ENCODE results near the gene VAMP8. TPM values are rescaled to one million over a fixed set of nuclear protein-coding genes. Genes with fewer than 3 reads are reported as not detected.
"Not testable (repeated sequence)": the region's sequence is repeated elsewhere in the genome, so short reads cannot be mapped to it uniquely, and the experiment has no call there.

The VAMP8 gene
- total RNA-seq, 1 donor from 2014 or later, result 69.9 TPM

DNA sequence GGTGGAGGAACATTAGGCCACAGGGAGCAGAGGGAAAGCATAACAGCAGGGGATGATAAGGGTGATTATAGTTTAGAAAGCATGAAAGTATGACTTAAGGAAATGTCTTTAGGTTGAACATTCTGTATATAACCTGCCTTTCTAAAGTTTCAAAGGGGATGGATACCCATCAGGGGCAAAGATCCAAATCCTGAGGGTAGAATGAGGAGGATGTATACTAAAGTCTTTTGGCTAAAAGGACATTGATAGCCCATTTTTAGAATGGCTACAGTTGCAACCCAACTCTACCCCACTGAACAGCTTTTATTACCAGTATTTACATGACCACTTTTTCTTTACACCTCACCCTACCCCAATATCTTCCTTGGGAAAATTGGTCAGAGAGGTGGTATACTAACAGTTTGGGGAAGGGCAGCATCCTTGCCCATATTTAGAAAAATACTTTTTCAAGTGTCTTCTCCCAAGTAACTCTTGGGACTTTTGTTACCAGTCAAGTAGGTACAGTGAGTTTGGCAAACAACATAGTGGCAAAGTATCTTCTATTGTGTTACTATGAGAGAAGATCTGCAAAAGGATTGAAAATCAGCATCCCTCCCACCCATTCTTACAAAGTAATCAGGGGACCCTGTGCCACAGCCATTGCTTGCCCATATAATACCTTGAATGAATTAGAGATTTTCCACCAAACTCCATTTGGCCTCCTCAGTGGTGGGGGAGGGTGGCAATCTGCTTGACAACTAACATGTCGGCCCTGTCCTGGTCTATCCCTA lies 30.1 kb upstream of the VAMP8 start:
- ATAC-seq, result peak; percentile 3
- no peak for DNase-seq (ENCODE audit: low spot score)

DNA sequence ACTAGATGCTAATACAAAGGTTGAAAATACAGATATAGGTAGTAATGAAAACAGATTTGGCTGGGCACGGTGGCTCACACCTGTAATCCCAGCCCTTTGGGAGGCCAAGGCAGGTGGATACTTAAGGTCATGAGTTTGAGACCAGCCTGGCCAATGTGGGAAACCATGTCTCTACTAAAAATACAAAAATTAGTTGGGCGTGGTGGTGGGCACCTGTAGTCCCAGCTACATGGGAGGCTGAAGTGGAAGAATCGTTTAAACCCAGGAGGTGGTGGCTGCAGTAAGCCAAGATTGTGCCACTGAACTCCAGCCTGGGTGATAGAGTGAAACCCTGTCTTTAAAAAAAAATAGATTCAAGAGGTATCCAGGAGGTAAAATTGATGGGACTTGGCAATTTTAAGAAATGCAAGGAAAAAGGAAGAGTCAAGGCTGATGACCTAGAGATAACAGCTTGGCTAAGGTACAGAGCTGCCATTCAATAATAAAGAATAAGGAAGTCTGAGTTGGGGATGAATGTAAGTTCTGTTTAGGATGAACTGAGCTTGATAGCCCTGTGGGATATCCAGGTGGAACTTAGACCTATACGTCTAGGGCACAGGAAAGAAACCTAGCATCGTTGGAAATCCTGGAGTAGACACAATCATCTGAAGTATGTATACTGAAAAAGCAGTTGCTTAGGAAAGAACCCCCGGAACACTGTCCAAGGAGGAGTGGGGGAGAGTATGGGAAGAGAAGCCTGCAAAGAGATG lies 29.4 kb upstream of the VAMP8 start:
- DNase-seq (ENCODE audit: low spot score), result no peak
- no peak for ATAC-seq

DNA sequence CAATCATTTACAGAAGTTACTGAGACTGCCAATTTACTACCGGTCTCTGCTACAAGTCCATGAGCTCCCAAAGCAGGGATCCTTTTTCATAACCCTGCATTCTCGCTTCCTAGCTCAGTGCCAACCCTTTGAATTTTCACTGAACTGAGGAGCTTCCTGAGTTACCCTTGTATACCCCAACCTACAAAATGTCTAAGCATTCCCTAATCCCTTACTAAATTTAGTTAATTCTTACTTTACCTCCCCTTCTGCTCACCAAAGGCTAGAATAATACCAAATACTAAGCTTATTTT lies 28.8 kb upstream of the VAMP8 start:
- no peak for ATAC-seq
- DNase-seq (ENCODE audit: low spot score), result no peak

DNA sequence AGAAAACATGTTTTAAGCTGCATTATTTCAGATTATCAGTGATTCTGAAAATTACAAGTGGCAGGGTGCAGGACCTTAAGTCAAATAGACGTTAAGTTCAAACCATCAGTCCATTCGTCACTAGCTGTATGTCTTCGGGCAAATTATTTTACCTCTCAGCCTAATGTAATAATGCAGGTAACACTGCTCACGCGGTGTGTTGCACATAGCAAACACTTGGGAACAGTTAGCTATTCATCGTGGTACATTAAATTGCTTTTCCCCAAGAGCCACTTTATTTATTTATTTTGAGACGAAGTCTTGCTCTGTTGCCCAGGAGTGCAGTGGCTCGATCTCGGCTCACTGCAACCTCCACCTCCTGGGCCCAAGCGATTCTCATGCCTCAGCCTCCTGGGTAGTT lies 28.3 kb upstream of the VAMP8 start:
- ATAC-seq (no peak), DNase-seq (ENCODE audit: low spot score) (no peak)

DNA sequence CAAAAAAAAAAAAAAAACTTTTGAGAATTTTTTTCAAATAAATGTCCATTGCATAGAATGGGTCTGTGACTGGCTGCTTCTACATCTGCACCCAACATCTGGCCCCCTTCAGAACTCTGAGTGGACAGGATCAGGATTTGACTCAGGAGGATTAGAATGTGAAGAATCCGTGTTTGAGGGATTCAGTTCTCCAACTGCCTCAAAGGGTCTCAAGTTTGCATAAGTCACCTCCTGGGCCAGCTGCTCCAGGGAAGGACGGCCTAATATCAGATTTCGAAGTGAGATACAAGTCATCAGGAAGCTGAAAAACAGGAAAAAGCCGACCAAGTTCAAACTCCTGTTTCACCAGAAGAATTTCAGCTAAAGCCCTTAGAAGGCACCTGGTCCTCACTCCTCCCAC lies 27.6 kb upstream of the VAMP8 start:
- ATAC-seq, result no peak
- DNase-seq (ENCODE audit: low spot score), result no peak

DNA sequence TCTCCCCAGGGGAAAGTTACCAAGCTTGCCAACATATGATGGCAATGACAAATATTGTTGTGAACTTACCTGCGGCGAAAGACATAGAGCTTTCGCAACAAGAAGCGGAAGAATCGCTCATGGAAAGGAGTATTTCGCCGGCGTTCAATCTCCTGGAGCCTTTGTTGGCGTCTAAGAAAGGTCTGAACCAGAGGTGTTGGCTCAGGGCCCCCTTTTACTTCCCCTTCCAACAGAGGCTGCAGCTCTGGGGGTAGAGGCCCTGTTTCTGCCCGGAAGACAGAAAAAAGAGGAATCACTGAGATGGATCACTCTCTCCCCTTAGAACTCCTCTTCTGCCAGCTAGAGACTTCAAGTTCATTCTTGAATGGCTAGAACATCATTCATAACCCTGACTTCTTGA lies 26.9 kb upstream of the VAMP8 start:
- no peak for DNase-seq (ENCODE audit: low spot score)
- no peak for ATAC-seq

DNA sequence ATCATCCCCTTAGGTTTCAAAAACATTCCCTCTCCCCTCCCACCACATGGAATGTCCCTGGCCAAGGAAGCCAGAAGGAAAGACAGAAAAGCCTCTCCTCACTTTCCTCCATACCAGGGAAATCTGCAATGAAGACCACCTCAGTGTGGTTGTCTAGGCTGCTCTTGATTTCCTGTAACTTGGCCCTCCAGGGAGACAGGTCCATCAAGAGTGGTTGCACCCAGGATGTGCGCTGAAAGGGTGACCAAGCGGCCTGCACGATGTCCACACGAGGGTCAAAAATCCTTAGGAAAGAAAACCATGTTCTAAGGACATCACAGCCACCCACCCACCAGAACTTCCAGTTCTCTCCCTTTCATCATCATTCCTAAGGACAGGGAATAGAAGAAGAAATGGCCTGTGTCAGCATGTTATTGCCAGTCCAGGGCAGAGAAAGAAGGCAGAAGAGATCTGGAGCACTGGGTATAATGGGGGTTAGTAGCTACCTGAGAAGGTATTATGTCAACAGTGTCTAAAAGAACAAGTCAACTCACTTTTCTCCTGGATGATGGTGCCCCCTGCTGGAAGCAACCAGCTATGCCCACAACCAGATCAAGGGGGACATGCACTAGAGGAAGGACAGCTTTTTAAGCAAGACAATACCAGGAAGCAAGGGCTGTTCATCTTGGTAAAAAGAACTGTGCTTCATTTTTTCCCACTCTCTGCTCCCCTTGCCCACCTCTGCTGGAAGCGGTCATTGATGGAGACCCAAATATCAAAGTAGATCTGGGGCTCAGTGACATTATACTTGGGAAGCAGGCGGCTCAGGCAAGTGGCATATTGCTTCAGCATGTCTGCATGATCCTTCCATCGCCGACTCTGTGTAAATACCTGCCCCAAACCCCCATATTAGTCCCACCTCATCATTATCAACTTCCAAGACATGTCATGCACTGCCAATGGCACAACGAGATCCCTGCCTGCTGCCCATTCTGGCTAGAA lies 25.4 kb upstream of the VAMP8 start:
- ATAC-seq, result peak; percentile 83
- peak; percentile 80 for DNase-seq (ENCODE audit: low spot score)

DNA sequence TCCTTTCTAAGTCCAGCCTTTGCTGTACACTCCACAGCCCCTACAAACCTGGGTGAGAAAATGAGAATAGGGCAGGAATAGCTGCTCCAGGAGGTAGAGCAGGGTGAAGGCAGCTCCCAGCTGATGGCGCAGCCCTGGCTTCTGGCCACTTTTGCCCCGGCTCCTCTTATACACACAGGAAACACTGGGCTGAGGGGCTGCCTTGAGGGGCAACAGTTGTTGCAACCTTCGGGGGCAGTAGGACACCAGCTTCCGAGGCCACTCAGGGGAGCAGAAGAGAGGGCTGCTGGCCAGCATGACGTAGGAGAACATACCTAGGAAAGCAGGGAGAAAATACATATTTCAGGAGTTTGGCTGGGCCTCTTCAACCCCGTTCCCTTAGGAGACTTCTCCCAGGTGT lies 24.2 kb upstream of the VAMP8 start:
- no peak for DNase-seq (ENCODE audit: low spot score)
- ATAC-seq, result no peak

DNA sequence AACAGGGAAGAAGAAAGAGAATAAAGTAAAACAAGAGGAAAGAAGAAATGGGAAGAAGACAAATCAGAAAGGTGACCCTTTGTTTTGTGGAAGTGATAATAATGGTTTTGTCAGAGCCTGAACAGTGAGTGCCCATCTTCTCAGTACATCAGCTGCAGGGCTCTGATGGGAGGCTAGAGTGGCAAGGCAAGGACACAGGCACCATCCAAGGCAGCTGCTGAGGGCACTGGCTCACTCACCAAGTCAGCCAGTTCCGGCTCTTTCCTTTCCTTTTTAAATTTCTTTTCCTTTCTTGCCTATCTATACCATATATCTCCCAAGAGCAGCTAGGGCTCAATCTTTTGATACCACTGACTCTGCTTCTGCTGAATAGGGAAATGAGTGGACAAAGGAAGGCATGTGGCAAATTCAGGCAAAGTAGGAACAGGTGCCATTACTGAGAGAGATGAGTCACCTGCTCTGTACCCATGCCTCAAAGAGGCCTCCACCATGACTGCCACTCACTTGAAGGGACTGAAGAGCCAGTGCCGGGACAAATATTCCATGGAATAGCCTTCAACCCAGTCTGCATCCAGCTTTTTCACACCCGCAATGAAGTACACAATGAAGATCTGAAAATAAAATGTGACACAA lies 22.3 kb upstream of the VAMP8 start:
- DNase-seq (ENCODE audit: low spot score) (no peak), ATAC-seq (no peak)

DNA sequence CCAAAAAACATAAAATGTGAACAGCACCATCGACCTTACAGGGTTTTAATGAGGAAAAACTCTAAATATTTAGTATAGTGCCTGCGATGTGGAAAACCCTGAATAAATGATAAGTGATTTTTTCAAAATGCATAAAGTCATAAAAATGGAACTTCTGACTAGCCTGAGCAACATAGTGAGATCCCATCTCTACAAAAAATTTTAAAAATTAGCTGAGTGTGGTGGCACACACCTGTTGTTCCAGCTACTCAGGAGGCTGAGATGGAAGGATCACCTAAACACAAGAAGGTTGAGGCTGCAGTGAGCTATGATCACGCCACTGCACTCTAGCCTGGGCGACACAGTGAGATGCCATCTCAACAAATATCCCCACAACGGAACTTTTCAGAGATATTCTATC lies 20.3 kb upstream of the VAMP8 start:
- ATAC-seq (no peak), DNase-seq (ENCODE audit: low spot score) (no peak)

DNA sequence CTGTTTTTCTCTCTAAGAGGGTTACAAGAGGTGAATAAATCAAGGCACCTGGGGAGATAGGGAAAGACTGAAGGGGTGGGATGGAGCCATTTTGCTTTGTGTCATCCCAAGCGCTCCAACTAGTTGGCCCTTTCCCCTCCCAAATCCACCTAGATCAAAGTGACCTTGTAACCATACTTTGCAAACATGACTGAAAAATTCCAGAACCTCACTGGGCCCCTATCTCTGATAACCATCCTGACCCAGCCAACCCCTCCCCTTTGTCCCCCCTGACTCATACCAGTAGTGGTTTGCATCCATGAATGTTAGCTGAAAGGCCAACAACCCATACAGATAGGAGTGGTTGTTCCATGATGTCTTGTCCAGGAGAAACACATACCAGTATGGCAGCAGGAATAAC lies 19.2 kb upstream of the VAMP8 start:
- DNase-seq (ENCODE audit: low spot score) (no peak), ATAC-seq (no peak)

DNA sequence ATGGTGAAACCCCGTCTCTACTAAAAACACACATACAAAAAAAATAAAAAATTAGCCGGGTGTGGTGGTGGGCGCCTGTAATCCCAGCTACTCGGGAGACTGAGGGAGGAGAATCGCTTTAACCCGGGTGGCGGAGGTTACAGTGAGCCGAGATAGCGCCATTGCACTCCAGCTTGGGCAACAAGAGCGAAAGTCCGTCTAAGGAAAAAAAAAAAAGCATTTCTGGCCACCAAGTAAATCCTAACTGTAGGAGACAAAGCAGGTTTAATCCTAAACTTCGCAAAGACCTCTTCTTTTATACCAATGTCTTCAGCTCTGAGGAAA lies 17.0 kb upstream of the VAMP8 start:
- DNase-seq (ENCODE audit: low spot score); ATAC-seq: not testable (repeated sequence)

DNA sequence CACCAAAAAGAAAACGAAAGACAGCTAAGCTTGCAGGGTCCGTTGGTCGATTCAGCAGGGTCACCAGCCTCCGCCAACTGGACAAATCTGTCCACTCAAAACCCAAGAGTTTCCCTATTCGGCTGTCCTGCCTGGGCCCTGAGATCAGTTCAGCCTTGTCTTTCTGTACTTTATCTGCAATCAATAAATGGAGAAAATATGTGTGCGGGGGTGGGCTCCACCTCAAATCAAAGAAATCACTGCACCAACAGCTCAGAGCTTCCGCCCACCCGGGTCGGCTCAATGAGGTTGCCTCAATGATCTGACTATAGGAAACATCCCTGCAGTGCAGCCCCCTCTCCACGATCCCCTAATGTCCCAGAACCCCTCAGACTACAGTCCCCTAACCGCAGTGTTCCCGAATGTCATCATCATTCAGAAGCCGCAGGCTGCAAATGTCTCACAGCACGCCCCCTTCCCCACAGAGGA lies 16.5 kb upstream of the VAMP8 start:
- DNase-seq (ENCODE audit: low spot score), result no peak
- peak; percentile 1 for ATAC-seq

DNA sequence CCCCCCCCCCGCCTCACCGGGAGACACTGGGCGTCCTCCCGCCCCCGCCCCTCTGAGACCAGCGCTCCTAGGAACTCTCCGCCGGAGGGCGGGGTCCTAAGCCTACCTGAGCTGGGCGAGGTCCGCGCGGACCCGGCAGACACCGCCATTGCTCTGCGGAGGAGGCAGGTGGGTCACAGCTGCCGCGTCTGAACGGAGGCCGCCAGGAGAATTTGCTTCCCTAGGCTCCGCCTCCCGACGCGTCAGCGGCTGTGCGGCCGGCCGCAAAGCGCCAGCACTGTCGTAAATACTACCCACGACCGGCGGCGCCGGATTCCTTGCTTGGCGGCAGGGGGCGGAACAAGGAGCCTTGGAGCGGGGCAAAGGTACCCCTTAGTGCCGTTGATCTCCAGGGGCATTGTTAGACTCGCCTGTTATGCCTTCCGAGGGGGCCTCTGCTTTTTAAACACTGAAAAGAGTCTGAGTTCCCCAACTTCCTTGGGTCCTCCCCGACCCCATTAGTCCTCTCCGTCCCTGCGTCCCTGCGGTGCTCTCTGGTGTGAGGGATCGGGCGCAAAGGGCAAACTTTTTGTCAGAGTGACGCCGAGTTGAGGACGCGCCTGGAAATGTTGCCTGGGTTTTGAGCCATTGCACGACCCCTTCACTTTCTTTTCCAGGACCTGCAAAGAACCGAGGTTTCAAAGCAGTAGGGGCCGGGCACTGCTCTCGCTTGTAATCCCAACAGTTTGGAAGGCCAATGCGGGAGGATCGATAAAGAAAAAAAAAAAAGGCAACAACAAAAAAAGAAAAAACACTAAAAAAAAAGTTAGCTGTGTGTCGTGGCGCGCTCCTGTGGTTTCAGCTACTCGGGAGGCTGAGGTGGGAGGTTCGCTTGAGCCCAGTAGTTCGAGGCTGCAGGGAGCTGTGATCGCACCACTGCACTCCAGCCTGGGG lies 15.8 kb upstream of the VAMP8 start, which contains the start of gene GGCX:
TSS of gene GGCX (minus strand) at position 214 of the 933 bp plus-strand sequence. CDS start at position 149, 65 bp downstream.
- peak; percentile 86 for ATAC-seq

DNA sequence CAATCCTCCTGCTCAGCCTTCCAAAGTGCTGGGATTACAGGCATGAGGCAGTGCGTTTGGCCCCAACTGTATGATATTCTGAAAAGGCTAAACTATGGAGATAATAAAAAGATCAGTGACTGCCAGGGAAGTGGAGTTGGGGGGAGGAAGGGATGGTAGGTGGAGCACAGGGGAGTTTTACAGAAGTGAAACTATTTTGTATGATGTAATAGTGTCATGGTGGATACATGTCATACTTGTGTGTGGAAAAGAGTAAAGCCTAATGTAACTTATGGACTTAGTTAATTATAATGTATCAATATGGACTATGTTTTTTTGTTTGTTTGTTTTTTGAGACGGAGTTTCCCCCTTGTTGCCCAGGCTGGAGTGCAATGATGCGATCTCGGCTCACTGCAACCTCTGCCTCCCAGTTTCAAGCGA lies 13.2 kb upstream of the VAMP8 start:
- ATAC-seq, result no peak
- DNase-seq (ENCODE audit: low spot score), result no peak

More for the DNA sequence above, 15.8 kb upstream of the VAMP8 start, which contains the start of gene GGCX:
- DNase-seq (ENCODE audit: low spot score), result peak; percentile 98

DNA sequence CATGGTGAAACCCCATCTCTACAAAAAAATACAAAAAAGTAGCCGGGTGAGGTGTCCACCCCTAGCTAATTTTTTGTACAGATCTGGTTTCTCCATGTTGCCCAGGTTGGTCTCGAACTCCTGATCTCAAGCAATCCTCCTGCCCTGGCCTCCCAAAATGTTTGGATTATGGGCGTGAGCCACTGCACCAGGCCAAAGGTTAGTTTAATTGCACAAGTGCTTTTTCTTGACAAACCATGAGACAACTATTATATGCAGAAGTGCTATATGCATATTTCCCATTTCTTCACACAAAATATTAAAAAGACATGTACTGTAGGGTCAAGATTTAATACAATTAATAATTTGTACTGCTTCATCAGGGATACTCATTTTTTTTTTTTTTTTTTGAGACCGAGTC lies 11.1 kb upstream of the VAMP8 start:
- DNase-seq (ENCODE audit: low spot score) (no peak), ATAC-seq (no peak)

DNA sequence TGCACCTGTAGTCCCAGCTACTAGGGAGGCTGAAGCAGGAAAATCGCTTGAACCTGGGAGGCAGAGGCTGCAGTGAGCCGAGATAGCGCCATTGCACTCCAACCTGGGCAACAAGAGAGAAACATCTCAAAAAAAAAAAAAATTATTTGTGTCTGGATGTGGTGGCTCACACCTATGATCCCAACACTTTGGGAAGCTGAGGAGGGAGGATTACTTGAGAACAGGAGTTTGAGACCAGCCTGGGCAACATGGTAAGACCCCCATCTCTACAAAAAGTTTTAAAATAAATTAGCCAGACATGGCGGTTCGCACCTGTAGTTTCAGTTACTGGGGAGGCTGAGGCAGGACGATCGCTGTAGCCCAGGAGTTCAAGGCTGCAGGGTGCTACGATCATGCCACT lies 1.6 kb upstream of the VAMP8 start:
- no peak for ATAC-seq
- no peak for DNase-seq (ENCODE audit: low spot score)

DNA sequence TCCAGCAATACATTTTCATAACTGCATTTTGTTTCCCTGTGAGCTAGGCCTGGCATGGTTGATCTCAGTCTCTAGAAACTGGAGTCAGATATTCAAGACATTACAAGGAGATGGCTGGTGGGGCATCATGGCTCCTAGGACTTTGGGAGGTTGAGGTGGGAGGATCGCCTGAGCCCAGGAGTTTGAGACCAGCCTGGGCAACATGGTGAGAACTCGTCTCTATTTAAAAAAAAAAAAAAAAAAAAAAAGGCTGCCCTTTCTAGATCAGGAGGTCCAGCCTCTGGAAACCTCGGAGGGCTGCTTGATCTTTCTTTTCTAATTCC lies 362 bp upstream of the VAMP8 start:
- ATAC-seq, result no peak
- DNase-seq (ENCODE audit: low spot score), result no peak

DNA sequence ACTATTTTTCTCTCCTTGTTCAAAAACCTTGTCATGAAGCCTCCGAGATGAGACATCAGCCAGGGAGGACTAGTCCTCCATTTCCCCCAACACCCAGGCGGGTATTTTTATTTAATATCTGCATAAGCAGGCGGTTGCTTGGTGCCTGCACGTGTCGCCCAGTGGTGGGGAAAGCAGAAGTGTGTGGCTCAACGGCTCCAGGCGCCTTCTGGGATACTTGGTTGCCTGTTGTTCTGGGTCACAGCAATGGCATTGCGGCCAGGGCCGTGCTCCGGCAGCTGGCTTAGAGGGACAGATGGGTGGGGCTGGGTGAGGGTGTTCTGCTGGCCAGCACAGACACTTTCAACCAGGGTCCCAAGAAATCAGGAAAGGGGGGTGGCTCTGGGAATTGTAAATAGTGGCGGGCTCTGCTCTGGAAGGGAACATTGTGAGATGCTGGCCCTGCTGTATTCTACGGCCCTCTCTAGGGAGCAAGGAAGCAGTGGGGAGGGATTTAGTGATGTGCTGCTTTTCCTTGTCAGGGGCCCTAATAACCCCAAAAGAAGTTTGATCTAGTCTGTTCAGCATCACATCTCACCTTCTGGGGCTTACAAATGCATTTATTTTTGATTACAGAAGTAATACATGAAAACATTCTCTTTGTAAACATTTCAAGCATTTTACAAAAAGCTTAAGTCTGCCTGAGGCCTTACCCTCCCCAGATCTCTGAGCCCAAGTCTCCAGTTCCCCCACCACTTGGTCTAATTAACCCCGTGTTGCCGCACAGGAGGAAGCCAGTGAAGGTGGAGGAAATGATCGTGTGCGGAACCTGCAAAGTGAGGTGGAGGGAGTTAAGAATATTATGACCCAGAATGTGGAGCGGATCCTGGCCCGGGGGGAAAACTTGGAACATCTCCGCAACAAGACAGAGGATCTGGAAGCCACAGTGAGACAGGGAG lies 1.1 kb downstream of the VAMP8 start:
- no peak for DNase-seq (ENCODE audit: low spot score)
- ATAC-seq, result peak; percentile 57

Data from left lobe of liver (tissue), 2 donors.